Activated CD8-positive, alpha-beta T cell treated with anti-CD3 and anti-CD28 coated beads, Interleukin-2, amount 10 ng/mL, durations not matched to agents 7 days and 5 days (primary cell): Measurements from ENCODE around the gene CSK. TPM values are rescaled to one million over a fixed set of nuclear protein-coding genes. Genes with fewer than 3 reads are reported as not detected.

Source experiments
- ATAC-seq: fragments of 150-1000 bp; cut with Tn5 transposase; one replicate; pipeline ENCODE4 v1.10.0; 2021; ENCODE audit warnings: moderate library complexity
- CTCF ChIA-PET: fragments of 350-600 bp; sonication (Branson Sonifier 250); formaldehyde crosslinking; loops from one replicate; lab custom pipeline; 2021; ENCODE audit warnings: antibody characterized with exemption; lab: Charles Lee
- POLR2A ChIA-PET: fragments of 350-600 bp; sonication (Branson Sonifier 250); formaldehyde crosslinking; loops from one replicate; lab custom pipeline; 2021; ENCODE audit warnings: antibody characterized with exemption; lab: Charles Lee
- DNase-seq: peaks from one replicate; pipeline ENCODE4 v3.0.0-alpha.2; 2020
- H3K27ac Mint-ChIP-seq: one replicate; pipeline ENCODE4 v1.8.0; 2021; ENCODE audit warnings: mild to moderate bottlenecking, mixed read lengths
- H3K27me3 Mint-ChIP-seq: one replicate; pipeline ENCODE4 v1.8.0; 2021; ENCODE audit warnings: low read depth, mixed read lengths
- H3K36me3 Mint-ChIP-seq: one replicate; pipeline ENCODE4 v1.8.0; 2021; ENCODE audit warnings: low read depth, mixed read lengths
- H3K4me1 Mint-ChIP-seq: one replicate; pipeline ENCODE4 v1.8.0; 2021; ENCODE audit warnings: low read depth, mixed read lengths
- H3K4me3 Mint-ChIP-seq: one replicate; pipeline ENCODE4 v1.8.0; 2021; ENCODE audit warnings: mild to moderate bottlenecking, mixed read lengths
- H3K9me3 Mint-ChIP-seq: one replicate; pipeline ENCODE4 v1.8.0; 2022; ENCODE audit warnings: mixed read lengths; ENCODE audit not compliant: insufficient read depth
- total RNA-seq, 2 experiments: library from RNA; stranded (reverse); gene quantifications; one replicate each; pipeline ENCODE4 v1.2.3, GENCODE V29; 2021

Gene CSK
- total RNA-seq, 2 experiments from 2014 or later: 314 to 330 TPM

- no peak within 1 kb of the TSS for H3K27ac Mint-ChIP-seq
- CTCF ChIA-PET: interaction anchor here (0.7 to 2.8 kb wide), 4 partner anchors 33 to 75 kb away, joined by 3 to 10 read pairs (median 5); no protein-coding TSS in a partner anchor
- H3K9me3 Mint-ChIP-seq: no peaks in the 10 kb centered on the region
- no peak within 1 kb of the TSS for H3K4me3 Mint-ChIP-seq
- no peaks in the 10 kb centered on the region for H3K4me1 Mint-ChIP-seq
- H3K36me3 Mint-ChIP-seq: no peaks in the 10 kb centered on the region
- POLR2A ChIA-PET: interaction anchor here (1.1 to 1.3 kb wide), 3 partner anchors 18 to 71 kb away, joined by 3 read pairs; no protein-coding TSS in a partner anchor
- peak; percentile 66 for ATAC-seq
- H3K27me3 Mint-ChIP-seq: peaks cover 23% of the 10 kb centered on the region
- peak; percentile 67 for DNase-seq
Measured at GRCh38 chr15:74826364-74826819, 44.5 kb downstream of the CSK start, which contains the start of gene CPLX3. CPLX3 (plus strand) TSS chr15:74826627; CDS start chr15:74826704, 77 bp downstream.

GRCh38 chr15:74826921-74827320, 45.0 kb downstream of the CSK start:
- no peak overlapping the region for H3K4me3 Mint-ChIP-seq
- CTCF ChIA-PET: interaction anchor here (0.7 to 3.3 kb wide), 8 partner anchors 10 to 75 kb away, joined by 3 to 18 read pairs (median 4); no protein-coding TSS in a partner anchor
- peaks cover 23% of the 10 kb centered on the region for H3K27me3 Mint-ChIP-seq
- no peak overlapping the region for H3K27ac Mint-ChIP-seq
- H3K36me3 Mint-ChIP-seq: no peaks in the 10 kb centered on the region
- POLR2A ChIA-PET: interaction anchor here (1.1 to 1.3 kb wide), 3 partner anchors 17 to 71 kb away, joined by 3 read pairs; no protein-coding TSS in a partner anchor
- ATAC-seq (no peak), DNase-seq (no peak)
- H3K9me3 Mint-ChIP-seq: no peaks in the 10 kb centered on the region
- H3K4me1 Mint-ChIP-seq: no peaks in the 10 kb centered on the region

DNA sequence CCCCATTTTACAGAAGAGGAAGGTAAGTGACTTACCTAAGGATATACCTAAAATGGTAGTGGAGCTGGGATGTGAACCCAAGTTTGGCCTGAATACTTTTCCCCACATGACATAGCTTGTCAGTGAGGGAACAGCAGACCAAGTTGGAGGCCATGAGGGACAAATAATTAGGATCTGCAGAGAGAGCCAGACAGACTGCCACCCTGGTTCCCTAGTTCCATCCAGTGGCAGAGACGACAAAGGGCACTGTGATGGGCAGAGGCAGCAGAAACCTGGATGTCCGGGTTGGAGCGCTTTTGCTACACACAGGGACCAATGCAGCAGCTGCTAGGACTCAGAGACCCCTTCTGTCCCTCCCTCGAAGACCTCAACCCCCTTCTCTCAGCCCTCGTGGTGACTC, 45.7 kb downstream of the CSK start:
- Mint-ChIP-seq H3K4me3 (no peak overlapping the region), H3K36me3 (no peaks in the 10 kb centered on the region), H3K9me3 (no peaks in the 10 kb centered on the region), H3K4me1 (no peaks in the 10 kb centered on the region), H3K27me3 (peaks cover 23% of the 10 kb centered on the region), H3K27ac (no peak overlapping the region)
- CTCF ChIA-PET: interaction anchor here (0.7 to 3.3 kb wide), 5 partner anchors 9 to 74 kb away, joined by 4 to 18 read pairs (median 4); no protein-coding TSS in a partner anchor
- ATAC-seq: no peak
- POLR2A ChIA-PET: interaction anchor here (1.3 kb wide), 1 partner anchor 70 kb away, joined by 3 read pairs; no protein-coding TSS in a partner anchor
- no peak for DNase-seq

GRCh38 chr15:74828835-74829234, 47.0 kb downstream of the CSK start:
- ChIA-PET POLR2A (no interaction called here), CTCF (interaction anchor here (0.6 to 3.3 kb wide), 3 partner anchors 14 to 73 kb away, joined by 3 to 18 read pairs (median 11); partner anchors contain the start of gene ULK3)
- no peak for ATAC-seq
- no peaks in the 10 kb centered on the region for H3K4me1 Mint-ChIP-seq
- peaks cover 23% of the 10 kb centered on the region for H3K27me3 Mint-ChIP-seq
- no peak overlapping the region for H3K27ac Mint-ChIP-seq
- H3K4me3 Mint-ChIP-seq: no peak overlapping the region
- H3K36me3 Mint-ChIP-seq: no peaks in the 10 kb centered on the region
- no peak for DNase-seq
- no peaks in the 10 kb centered on the region for H3K9me3 Mint-ChIP-seq

DNA sequence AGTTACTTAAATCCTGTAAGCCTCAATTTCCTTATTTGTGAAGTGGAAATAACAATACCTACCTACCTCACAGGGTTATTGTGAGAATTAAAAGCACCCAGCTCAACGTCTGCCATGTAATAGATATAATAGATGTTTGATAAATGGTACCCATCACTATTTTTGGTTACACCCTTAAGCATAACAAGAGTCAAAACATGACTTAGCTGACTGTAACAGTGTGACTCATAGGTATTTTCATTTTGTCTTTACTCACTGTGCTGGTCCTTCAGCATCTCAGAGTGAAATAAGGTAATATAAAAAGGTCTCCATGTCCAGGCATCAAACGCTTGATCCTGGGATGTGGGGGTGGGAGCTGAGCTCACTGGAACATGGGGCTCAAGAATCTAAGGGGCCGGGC, 47.6 kb downstream of the CSK start:
- CTCF ChIA-PET: interaction anchor here (0.6 to 3.3 kb wide), 3 partner anchors 13 to 72 kb away, joined by 3 to 18 read pairs (median 11); partner anchors contain the start of gene ULK3
- Mint-ChIP-seq H3K4me1 (no peaks in the 10 kb centered on the region), H3K27me3 (peaks cover 21% of the 10 kb centered on the region), H3K9me3 (no peaks in the 10 kb centered on the region), H3K36me3 (no peaks in the 10 kb centered on the region), H3K27ac (no peak overlapping the region), H3K4me3 (no peak overlapping the region)
- POLR2A ChIA-PET: interaction anchor here (0.6 kb wide), 1 partner anchor 11 kb away, joined by 3 read pairs; no protein-coding TSS in a partner anchor
- no peak for DNase-seq
- ATAC-seq: no peak

DNA sequence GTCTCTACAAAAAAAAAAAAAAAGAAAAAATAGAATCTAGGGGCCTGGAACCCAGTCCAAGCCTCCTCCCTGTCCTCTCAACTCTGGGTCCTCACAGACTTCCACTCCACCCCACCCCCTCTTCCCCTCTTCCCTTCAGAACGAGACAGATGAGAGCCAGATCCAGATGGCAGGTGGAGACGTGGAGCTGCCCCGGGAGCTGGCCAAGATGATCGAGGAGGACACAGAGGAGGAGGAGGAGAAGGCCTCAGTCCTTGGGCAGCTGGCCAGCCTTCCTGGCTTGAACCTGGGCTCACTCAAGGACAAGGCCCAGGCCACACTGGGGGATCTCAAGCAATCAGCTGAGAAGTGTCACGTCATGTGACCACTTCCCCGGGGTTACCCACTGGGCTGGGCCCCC, 48.1 kb downstream of the CSK start:
- Mint-ChIP-seq H3K4me1 (no peaks in the 10 kb centered on the region), H3K27ac (no peak overlapping the region), H3K27me3 (peaks cover 21% of the 10 kb centered on the region), H3K36me3 (peaks cover under 1% of the 10 kb centered on the region), H3K9me3 (no peaks in the 10 kb centered on the region), H3K4me3 (no peak overlapping the region)
- POLR2A ChIA-PET: interaction anchor here (0.6 kb wide), 1 partner anchor 11 kb away, joined by 3 read pairs; no protein-coding TSS in a partner anchor
- ATAC-seq (no peak), DNase-seq (no peak)
- CTCF ChIA-PET: interaction anchor here (2.8 to 3.3 kb wide), 2 partner anchors 59 to 72 kb away, joined by 11 to 18 read pairs; no protein-coding TSS in a partner anchor

DNA sequence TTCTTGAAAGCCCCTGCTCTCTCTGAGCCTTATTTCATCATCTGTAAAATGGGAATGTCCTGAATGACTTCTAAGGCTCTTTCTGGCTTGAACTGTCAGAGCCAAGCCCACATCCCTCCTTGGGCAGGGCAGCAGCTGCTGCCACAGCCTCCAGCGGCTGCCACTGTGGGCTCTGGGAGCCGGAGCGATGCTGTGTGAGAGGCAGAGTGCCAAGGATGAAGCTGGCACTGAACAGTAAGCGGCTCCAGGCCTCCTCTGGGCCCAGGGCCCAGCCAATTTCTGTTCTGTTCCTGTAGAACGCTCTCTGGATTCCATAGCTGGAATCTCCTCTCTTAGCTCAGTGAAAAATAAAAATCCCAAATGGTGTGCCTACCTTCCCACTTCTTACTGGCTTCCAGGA, 49.0 kb downstream of the CSK start:
- POLR2A ChIA-PET: no interaction called here
- H3K27ac Mint-ChIP-seq: no peak overlapping the region
- ATAC-seq: no peak

DNA sequence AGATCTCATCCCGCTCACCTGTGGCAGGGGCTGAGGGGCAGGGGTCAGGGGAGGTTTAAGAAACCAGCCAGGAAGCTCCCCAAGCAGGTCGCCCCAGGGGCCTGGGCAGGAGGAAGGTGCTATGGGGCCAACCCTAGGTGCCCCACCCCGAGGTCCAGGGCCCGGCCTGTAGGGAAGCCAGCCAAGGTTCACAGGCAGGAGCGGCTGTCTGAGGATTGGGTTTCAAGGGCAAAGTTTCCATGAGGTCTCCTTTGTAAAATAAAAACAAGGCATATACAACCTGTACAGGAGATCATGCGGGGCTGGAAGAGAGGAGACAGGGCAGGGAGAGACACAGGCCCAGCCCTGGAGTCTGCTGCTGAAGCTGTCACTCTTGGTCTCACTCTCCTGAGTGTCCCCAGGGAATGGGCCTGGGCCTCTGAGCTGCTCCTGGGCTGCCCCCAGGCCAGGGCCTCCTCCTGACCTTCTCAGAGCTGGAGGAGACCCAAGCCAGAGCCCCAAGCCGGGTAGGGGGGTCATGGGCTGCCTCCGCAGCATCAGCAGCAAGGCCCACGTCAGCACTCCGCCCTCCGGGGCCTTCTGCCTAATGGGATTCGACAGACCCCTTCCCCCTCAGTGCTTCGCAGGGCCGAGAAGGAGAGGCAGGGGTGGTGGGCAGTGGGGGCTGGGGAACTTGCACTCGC, 50.1 kb downstream of the CSK start:
- no peak for ATAC-seq
- no peaks in the 10 kb centered on the region for H3K9me3 Mint-ChIP-seq
- POLR2A ChIA-PET: no interaction called here

More for the DNA sequence above, 49.0 kb downstream of the CSK start:
- Mint-ChIP-seq H3K36me3 (peaks cover 6% of the 10 kb centered on the region), H3K27me3 (peaks cover 19% of the 10 kb centered on the region), H3K4me1 (no peaks in the 10 kb centered on the region), H3K9me3 (no peaks in the 10 kb centered on the region), H3K4me3 (no peak overlapping the region)
- no peak for DNase-seq
- CTCF ChIA-PET: interaction anchor here (0.6 to 2.8 kb wide), 3 partner anchors 37 to 71 kb away, joined by 3 to 11 read pairs (median 3); no protein-coding TSS in a partner anchor

DNA sequence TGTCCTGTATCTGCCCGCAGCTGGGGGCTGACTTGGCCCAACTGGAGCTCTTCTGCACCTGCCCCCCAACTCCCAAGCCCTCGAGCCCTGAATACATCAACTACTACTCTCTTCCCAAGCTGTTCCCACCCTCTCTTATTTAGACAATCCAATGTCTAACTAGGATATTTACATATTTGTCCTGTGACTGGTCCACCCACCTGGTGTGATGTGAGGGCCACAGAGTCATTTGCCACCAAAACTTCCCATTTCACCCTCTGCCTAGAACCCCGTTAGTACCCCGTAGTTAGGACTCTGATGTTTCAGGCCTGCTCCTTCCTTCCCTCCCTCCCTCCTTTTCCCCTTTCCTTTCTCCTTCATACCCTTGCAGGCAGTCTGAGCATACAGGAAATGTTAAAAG, 50.9 kb downstream of the CSK start:
- DNase-seq: no peak
- no peaks in the 10 kb centered on the region for H3K4me1 Mint-ChIP-seq
- CTCF ChIA-PET: interaction anchor here (2.3 kb wide), 1 partner anchor 62 kb away, joined by 6 read pairs; no protein-coding TSS in a partner anchor
- ATAC-seq: no peak
- peaks cover 12% of the 10 kb centered on the region for H3K27me3 Mint-ChIP-seq
- peaks cover 17% of the 10 kb centered on the region for H3K36me3 Mint-ChIP-seq
- H3K27ac Mint-ChIP-seq: no peak overlapping the region
- POLR2A ChIA-PET: no interaction called here
- H3K4me3 Mint-ChIP-seq: no peak overlapping the region
- no peaks in the 10 kb centered on the region for H3K9me3 Mint-ChIP-seq

More for the DNA sequence above, 50.1 kb downstream of the CSK start:
- CTCF ChIA-PET: interaction anchor here (1.4 to 2.3 kb wide), 2 partner anchors 38 to 61 kb away, joined by 3 to 6 read pairs; no protein-coding TSS in a partner anchor
- DNase-seq: no peak
- Mint-ChIP-seq H3K4me1 (no peaks in the 10 kb centered on the region), H3K36me3 (peaks cover 14% of the 10 kb centered on the region), H3K27ac (no peak overlapping the region), H3K27me3 (peaks cover 14% of the 10 kb centered on the region), H3K4me3 (no peak overlapping the region)

DNA sequence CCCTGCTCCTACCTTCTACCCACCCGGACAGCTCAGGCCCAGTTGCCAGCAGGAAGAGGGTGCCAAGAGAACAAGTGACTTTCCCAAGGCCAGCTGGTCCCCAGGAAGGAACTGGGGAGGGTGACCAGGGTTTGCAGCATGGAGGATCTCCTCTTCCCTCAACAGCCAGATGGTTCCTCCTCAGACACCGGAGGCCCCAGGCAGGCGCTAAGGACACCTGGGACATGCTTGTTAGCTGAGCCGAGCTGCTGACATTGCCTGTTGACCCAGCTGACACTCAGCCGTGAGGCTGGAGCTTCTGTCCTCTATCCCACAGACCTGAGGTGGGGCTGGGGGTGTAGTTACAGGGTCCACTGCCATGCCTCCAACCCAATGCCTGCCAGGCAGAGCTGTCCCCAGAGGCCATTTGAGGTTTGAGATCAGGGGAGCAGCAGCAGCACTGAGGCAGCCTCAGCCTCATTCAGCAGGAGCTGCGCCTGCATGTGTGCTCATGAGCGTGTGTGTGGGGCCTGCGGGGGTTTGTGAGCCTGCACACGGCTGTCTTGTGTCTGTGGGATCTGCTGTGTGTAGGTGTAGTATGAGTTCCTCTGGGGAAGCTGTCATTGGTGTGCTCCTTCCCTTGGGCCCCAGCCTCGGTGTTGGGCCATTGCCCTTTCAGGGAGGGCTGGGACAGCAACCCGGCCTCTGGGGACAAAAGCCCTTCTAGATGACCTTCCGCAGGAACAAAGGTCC, 51.7 kb downstream of the CSK start:
- ATAC-seq (no peak), DNase-seq (no peak)
- Mint-ChIP-seq H3K4me3 (no peak overlapping the region), H3K27me3 (peaks cover 8% of the 10 kb centered on the region), H3K4me1 (no peaks in the 10 kb centered on the region), H3K36me3 (peaks cover 17% of the 10 kb centered on the region), H3K9me3 (no peaks in the 10 kb centered on the region), H3K27ac (no peak overlapping the region)
- POLR2A ChIA-PET: no interaction called here
- CTCF ChIA-PET: interaction anchor here (1.2 to 2.3 kb wide), 2 partner anchors 62 to 68 kb away, joined by 5 to 6 read pairs; no protein-coding TSS in a partner anchor

DNA sequence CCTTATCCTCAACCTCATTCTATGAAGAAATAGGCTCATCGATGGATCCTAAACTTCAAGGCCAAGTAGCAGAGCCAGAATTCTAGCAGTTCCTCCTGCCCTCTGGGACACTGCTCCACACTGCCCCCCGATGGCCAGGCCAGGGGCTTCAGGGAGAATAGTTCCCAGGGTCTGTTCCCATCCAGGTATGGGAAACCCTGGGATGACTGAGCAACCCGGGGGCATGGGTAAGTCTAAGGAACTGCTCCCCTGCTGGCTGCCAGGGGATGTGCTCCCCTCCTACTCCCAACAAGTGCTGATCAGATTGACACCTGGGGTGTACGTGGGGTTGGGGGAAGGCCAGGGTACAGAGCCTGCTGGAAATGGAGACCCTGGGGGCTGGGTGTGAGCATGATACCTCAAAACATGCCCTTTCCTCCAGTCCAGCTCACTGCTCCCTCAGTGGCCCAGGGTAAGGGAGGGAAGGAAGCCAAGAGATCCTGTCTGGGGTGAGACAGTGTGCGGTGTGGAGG, 53.5 kb downstream of the CSK start:
- H3K4me3 Mint-ChIP-seq: no peak overlapping the region
- ChIA-PET POLR2A (no interaction called here), CTCF (interaction anchor here (0.8 to 1.9 kb wide), 7 partner anchors 9 to 208 kb away, joined by 3 to 10 read pairs (median 4); no protein-coding TSS in a partner anchor)
- ATAC-seq (peak; percentile 45), DNase-seq (peak; percentile 54)
- no peaks in the 10 kb centered on the region for H3K4me1 Mint-ChIP-seq
- H3K36me3 Mint-ChIP-seq: peaks cover 22% of the 10 kb centered on the region
- H3K27ac Mint-ChIP-seq: no peak overlapping the region
- no peaks in the 10 kb centered on the region for H3K9me3 Mint-ChIP-seq
- H3K27me3 Mint-ChIP-seq: peaks cover 3% of the 10 kb centered on the region
